ENCODE results near the gene KCNE2.

DNA sequence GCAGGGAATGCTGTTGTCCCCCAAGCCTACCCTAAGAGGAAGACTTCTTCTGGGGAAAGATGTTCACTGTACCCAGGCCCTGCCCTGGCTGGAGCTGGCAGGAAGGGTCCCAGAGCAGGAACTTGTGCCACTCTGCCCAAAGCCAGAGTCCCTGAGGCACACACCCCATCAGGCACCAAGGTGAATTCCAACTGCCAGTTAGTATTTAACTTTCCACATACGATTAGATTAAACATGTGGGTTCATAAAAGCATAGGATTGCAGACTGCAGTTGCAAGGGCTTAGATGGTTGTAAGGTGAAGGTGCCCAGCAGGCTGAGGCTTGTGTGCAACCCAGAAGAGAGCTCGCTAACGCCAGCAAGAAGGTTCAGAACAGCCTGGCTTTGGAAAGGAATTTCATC, at the start of gene KCNE2:
- TF ChIP-seq, protein P1, sequence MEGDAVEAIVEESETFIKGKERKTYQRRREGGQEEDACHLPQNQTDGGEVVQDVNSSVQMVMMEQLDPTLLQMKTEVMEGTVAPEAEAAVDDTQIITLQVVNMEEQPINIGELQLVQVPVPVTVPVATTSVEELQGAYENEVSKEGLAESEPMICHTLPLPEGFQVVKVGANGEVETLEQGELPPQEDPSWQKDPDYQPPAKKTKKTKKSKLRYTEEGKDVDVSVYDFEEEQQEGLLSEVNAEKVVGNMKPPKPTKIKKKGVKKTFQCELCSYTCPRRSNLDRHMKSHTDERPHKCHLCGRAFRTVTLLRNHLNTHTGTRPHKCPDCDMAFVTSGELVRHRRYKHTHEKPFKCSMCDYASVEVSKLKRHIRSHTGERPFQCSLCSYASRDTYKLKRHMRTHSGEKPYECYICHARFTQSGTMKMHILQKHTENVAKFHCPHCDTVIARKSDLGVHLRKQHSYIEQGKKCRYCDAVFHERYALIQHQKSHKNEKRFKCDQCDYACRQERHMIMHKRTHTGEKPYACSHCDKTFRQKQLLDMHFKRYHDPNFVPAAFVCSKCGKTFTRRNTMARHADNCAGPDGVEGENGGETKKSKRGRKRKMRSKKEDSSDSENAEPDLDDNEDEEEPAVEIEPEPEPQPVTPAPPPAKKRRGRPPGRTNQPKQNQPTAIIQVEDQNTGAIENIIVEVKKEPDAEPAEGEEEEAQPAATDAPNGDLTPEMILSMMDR (conservative IDR thresholded peaks at IDR 0.05; ENCODE audit: low read depth in 2 of 2) = no peak
- TF ChIP-seq EZH2 (IDR thresholded peaks at IDR 0.05; ENCODE audit: low read depth, unreplicated experiment) (no peak), POLR2AphosphoS5 (IDR thresholded peaks at IDR 0.05; ENCODE audit: low read depth) (no peak), EZH2phosphoT487 (IDR thresholded peaks at IDR 0.05; ENCODE audit: unreplicated experiment) (no peak), REST (IDR thresholded peaks at IDR 0.05; ENCODE audit: unreplicated experiment) (no peak)
- TF ChIP-seq, protein P2, sequence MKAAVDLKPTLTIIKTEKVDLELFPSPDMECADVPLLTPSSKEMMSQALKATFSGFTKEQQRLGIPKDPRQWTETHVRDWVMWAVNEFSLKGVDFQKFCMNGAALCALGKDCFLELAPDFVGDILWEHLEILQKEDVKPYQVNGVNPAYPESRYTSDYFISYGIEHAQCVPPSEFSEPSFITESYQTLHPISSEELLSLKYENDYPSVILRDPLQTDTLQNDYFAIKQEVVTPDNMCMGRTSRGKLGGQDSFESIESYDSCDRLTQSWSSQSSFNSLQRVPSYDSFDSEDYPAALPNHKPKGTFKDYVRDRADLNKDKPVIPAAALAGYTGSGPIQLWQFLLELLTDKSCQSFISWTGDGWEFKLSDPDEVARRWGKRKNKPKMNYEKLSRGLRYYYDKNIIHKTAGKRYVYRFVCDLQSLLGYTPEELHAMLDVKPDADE (IDR thresholded peaks at IDR 0.05) = no peak

Data from GM23338 (cell line).